ENCODE measurements around the gene SLC44A2. TPM values are rescaled to one million over a fixed set of nuclear protein-coding genes. Genes with fewer than 3 reads are reported as not detected.
A peak's percentile ranks its signal among the peaks of the same experiment; 100 is the strongest.

Gene SLC44A2
- total RNA-seq, 1 experiment from 2014 or later, result 31.5 TPM

DNA sequence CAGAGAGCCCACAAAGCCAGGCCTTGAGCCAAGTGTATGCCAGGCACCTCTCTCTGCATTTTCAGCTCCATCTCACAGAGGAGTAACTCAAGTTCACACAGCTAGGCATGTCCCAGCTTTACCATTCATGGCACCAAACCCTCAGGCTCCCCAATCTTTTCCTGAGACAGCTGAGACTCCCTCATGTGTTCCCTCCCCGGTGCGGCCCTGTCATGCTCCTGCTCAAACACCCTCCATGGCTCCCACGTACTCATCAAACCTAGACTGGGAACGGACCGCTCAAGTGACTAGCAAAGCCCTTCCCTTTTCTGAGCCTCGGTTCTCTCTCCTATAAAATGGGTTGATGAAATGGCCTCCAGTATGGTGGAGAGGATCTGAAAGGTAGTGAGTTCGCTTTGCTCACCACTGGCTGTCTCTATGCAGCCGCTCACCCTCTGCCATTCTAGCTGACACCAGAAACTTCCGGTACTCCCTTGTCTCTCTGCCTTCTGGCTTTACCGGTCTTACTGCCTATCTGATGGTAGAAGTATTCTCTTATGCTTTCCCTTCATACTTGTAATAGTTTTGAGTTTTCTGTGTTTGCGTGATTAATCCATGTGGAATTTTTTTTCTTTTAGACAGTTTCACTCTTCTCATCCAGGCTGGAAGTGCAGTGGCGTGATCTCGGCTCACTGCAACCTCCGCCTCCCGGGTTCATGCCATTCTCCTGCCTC is 7.8 kb upstream of the SLC44A2 start:
- in situ Hi-C loops (cut with HindIII; ENCODE audit: low pct_unique_long_range_greater_than_20kb, low sequenced_read_pairs), result no loop called here
- H3K27me3 ChIP-seq (ENCODE audit: control insufficient read depth, insufficient read depth, low read length), result no peaks in the 10 kb centered on the region
- ATAC-seq (0 out of 2 replicates have a peak, but pooled peaks have one; percentile 17), DNase-seq (ENCODE audit: low read depth, low spot score) (no peak)
- CTCF ChIA-PET, result interaction anchor here (0.6 to 1.4 kb wide), 2 partner anchors 27 to 32 kb away, joined by 3 to 4 read pairs; no protein-coding TSS in a partner anchor
- POLR2A ChIA-PET, result no interaction called here
- no peaks in the 10 kb centered on the region for H3K4me1 ChIP-seq (ENCODE audit: control insufficient read depth, insufficient read depth, low read length)
- no peaks in the 10 kb centered on the region for H3K9me3 ChIP-seq (ENCODE audit: control insufficient read depth, insufficient read depth, low read depth, low read length)
- no peak overlapping the region for H3K27ac ChIP-seq (ENCODE audit: low read length)
- TF ChIP-seq SIN3A (IDR thresholded peaks at IDR 0.05; ENCODE audit: borderline replicate concordance, insufficient read depth, low read depth, low read length), result no peak
- TF ChIP-seq POLR2AphosphoS5 (IDR thresholded peaks at IDR 0.05; ENCODE audit: low read depth, low read length), result no peak
- TF ChIP-seq CTCF (IDR thresholded peaks at IDR 0.05), result no peak
- no peak for TF ChIP-seq TCF7L2 (IDR thresholded peaks at IDR 0.05; ENCODE audit: low read depth, low read length)
- TF ChIP-seq, protein P1, sequence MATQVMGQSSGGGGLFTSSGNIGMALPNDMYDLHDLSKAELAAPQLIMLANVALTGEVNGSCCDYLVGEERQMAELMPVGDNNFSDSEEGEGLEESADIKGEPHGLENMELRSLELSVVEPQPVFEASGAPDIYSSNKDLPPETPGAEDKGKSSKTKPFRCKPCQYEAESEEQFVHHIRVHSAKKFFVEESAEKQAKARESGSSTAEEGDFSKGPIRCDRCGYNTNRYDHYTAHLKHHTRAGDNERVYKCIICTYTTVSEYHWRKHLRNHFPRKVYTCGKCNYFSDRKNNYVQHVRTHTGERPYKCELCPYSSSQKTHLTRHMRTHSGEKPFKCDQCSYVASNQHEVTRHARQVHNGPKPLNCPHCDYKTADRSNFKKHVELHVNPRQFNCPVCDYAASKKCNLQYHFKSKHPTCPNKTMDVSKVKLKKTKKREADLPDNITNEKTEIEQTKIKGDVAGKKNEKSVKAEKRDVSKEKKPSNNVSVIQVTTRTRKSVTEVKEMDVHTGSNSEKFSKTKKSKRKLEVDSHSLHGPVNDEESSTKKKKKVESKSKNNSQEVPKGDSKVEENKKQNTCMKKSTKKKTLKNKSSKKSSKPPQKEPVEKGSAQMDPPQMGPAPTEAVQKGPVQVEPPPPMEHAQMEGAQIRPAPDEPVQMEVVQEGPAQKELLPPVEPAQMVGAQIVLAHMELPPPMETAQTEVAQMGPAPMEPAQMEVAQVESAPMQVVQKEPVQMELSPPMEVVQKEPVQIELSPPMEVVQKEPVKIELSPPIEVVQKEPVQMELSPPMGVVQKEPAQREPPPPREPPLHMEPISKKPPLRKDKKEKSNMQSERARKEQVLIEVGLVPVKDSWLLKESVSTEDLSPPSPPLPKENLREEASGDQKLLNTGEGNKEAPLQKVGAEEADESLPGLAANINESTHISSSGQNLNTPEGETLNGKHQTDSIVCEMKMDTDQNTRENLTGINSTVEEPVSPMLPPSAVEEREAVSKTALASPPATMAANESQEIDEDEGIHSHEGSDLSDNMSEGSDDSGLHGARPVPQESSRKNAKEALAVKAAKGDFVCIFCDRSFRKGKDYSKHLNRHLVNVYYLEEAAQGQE (IDR thresholded peaks at IDR 0.05; ENCODE audit: insufficient read depth in 1 of 2, low read depth in 2 of 2, low read length in 1 of 2), result no peak
- H3K4me3 ChIP-seq (ENCODE audit: low read depth in 2 of 2, low read length in 2 of 2), result no peak overlapping the region
- BruUV-seq (replicated peaks), result no TSS peak
- intact Hi-C loops (cut with micrococcal nuclease; ENCODE audit: unreplicated experiment), result no loop called here
- no peaks in the 10 kb centered on the region for H3K36me3 ChIP-seq (ENCODE audit: control insufficient read depth, insufficient read depth, low read length)

DNA sequence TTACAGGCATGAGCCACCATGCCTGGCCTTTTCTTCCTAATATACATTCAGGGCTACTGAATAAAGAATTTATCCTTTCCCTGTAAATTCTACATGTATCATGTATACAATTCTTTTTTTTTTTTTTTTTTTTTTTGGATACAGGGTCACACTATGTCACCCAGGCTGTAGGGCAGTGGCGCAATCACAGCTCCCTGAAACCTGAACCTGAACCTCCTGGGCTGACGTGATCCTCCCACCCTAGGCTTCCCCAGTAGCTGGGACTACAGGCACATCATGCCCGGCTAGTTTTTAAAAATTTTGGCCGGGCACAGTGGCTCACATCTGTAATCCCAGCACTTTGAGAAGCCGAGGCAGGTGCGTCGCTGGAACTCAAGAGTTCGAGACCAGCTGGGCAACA is 6.5 kb upstream of the SLC44A2 start:
- no peaks in the 10 kb centered on the region for H3K4me1 ChIP-seq (ENCODE audit: control insufficient read depth, insufficient read depth, low read length)
- DNase-seq (ENCODE audit: low read depth, low spot score) (no peak), ATAC-seq (no peak)
- intact Hi-C loops (cut with micrococcal nuclease; ENCODE audit: unreplicated experiment), result no loop called here
- BruUV-seq (replicated peaks), result no TSS peak
- in situ Hi-C loops (cut with HindIII; ENCODE audit: low pct_unique_long_range_greater_than_20kb, low sequenced_read_pairs), result no loop called here
- H3K4me3 ChIP-seq (ENCODE audit: low read depth in 2 of 2, low read length in 2 of 2), result no peak overlapping the region
- no peaks in the 10 kb centered on the region for H3K9me3 ChIP-seq (ENCODE audit: control insufficient read depth, insufficient read depth, low read depth, low read length)
- H3K27ac ChIP-seq (ENCODE audit: low read length), result no peak overlapping the region
- no peaks in the 10 kb centered on the region for H3K36me3 ChIP-seq (ENCODE audit: control insufficient read depth, insufficient read depth, low read length)
- ChIA-PET CTCF (interaction anchor here (0.6 to 0.7 kb wide), 2 partner anchors 28 to 37 kb away, joined by 3 to 11 read pairs; no protein-coding TSS in a partner anchor), POLR2A (interaction anchor here (0.7 kb wide), 1 partner anchor 191 kb away, joined by 11 read pairs; no protein-coding TSS in a partner anchor)
- no peak for TF ChIP-seq TCF7L2 (IDR thresholded peaks at IDR 0.05; ENCODE audit: low read depth, low read length)
- TF ChIP-seq SIN3A (IDR thresholded peaks at IDR 0.05; ENCODE audit: borderline replicate concordance, insufficient read depth, low read depth, low read length), result no peak
- TF ChIP-seq, protein P1 (IDR thresholded peaks at IDR 0.05; ENCODE audit: insufficient read depth in 1 of 2, low read depth in 2 of 2, low read length in 1 of 2), result no peak
- no peak for TF ChIP-seq CTCF (IDR thresholded peaks at IDR 0.05)
- no peak for TF ChIP-seq POLR2AphosphoS5 (IDR thresholded peaks at IDR 0.05; ENCODE audit: low read depth, low read length)
- no peaks in the 10 kb centered on the region for H3K27me3 ChIP-seq (ENCODE audit: control insufficient read depth, insufficient read depth, low read length)
